Gastrocnemius medialis (tissue), 4 donors: ENCODE results near the gene CDH3. TPM values are rescaled to one million over a fixed set of nuclear protein-coding genes. Genes with fewer than 3 reads are reported as not detected.

Source experiments
- ATAC-seq, 2 donors: fragments of 150-250 bp; one replicate each; pipeline ENCODE4 v1.9.1; 2016
- DNase-seq, 2 donors: peaks; one replicate each; pipeline ENCODE4 v3.0.0-alpha.2; 2019
- H3K27ac ChIP-seq, 4 donors: fragments of 200-600 bp; sonication (generic); 1 replicate in 1 of 4; 2 replicates in 3 of 4; pipeline ENCODE4 v1.5.1; 2016 to 2018; ENCODE audit warnings: mild to moderate bottlenecking in 2 of 4, moderate library complexity in 1 of 4
- H3K27me3 ChIP-seq, 3 donors: fragments of 200-600 bp; sonication (generic) in 2 of 3; 1 replicate in 1 of 3; 2 replicates in 2 of 3; pipeline versions ENCODE4 v1.5.1 to v1.6.0; 2016 to 2019; ENCODE audit warnings: mild to moderate bottlenecking in 1 of 3, moderate library complexity in 1 of 3
- H3K36me3 ChIP-seq, 2 donors: fragments of 200-600 bp; sonication (generic) in 1 of 2; one replicate each; pipeline ENCODE4 v1.5.1; 2017 to 2018
- H3K4me1 ChIP-seq, 2 donors: fragments of 200-600 bp; sonication (generic) in 1 of 2; one replicate each; pipeline ENCODE4 v1.5.1; 2016 to 2017; ENCODE audit warnings: mild to moderate bottlenecking in 2 of 2
- H3K4me3 ChIP-seq, 4 donors: fragments of 200-600 bp; sonication (generic) in 3 of 4; 1 replicate in 1 of 4; 2 replicates in 3 of 4; pipeline ENCODE4 v1.5.1; 2016 to 2019; ENCODE audit warnings: mild to moderate bottlenecking in 2 of 4
- H3K9me3 ChIP-seq, 3 donors: fragments of 200-600 bp; sonication (generic) in 2 of 3; 1 replicate in 1 of 3; 2 replicates in 2 of 3; pipeline ENCODE4 v1.5.1; 2016 to 2019
- CTCF ChIP-seq, 5 experiments: fragments of 450-650 bp in 3 of 5; fragments of 200-600 bp in 2 of 5; sonication (generic) in 2 of 5; IDR thresholded peaks in 4 of 5; conservative IDR thresholded peaks in 1 of 5; 1 replicate in 4 of 5; 2 replicates in 1 of 5; pipeline ENCODE4 v1.5.1; 2016 to 2019; ENCODE audit warnings: antibody characterized with exemption in 5 of 5, mild to moderate bottlenecking in 3 of 5, moderate library complexity in 3 of 5
- POLR2A ChIP-seq, 2 donors: fragments of 450-650 bp; IDR thresholded peaks; one replicate each; pipeline ENCODE4 v1.6.1; 2017; ENCODE audit warnings: antibody characterized with exemption in 2 of 2, mild to moderate bottlenecking in 2 of 2, moderate library complexity in 2 of 2
- in situ Hi-C, 4 donors: fragments of 200-750 bp; cut with MboI; loops; one replicate each; pipeline versions ENCODE4 v1.15.0 to v1.8.0; 2017; ENCODE audit warnings: low sequenced_read_pairs in 4 of 4
- intact Hi-C: fragments of 100-400 bp; cut with DNase I; formaldehyde crosslinking; loops from one replicate; pipeline ENCODE4 v1.15.1; 2023; ENCODE audit warnings: low total_unique reads
- total RNA-seq, 4 donors: library from RNA; depleted of rRNA; stranded (reverse); fragments of >200 nt; gene quantifications; one replicate each; pipeline versions ENCODE4 v1.1.0 to v1.2.3, GENCODE V29; 2016

The CDH3 gene
- total RNA-seq, 4 donors from 2014 or later: not detected

DNA sequence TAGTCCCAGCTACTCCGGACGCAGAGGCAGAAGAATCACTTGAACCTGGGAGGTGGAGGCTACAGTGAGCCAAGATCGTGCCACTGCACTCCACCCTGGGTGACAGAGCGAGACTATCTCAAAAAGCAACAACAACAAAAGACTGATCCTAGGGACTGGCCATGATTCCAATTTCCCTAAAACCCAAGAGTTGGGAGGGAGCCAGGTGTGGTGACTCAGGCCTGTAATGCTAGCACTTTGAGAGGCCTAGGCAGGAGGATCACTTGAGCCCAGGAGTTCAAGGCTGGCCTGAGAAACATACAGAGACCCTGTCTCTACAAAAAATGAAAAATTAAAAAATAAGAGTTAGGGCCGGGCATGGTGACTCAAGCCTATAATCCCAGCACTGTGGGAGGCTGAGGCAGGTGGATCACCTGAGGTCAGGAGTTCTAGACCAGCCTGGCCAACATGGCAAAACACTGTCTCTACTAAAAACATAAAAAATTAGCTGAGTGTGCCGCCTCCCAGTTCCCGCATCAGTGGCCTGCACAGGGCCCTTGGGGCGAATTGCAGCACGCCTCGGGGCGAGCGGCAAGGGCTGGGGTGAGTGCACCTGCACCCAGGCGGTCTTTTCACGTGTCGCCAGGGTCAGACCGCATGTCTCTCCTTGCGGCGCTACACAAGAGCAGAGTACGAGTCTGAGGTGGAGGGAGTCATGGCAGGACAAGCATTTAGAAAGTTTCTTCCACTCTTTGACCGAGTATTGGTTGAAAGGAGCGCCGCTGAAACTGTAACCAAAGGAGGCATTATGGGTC lies 40.8 kb downstream of the CDH3 start:
- ATAC-seq (no peak), DNase-seq (no peak)
- Histone ChIP-seq H3K4me3 (no peak overlapping the region), H3K9me3 (no peaks in the 10 kb centered on the region), H3K27ac (no peak overlapping the region), H3K36me3 (no peaks in the 10 kb centered on the region), H3K4me1 (no peaks in the 10 kb centered on the region), H3K27me3 (no peaks in the 10 kb centered on the region)
- intact Hi-C loops: no loop called here
- in situ Hi-C loops: no loop called here
- TF ChIP-seq POLR2A (IDR thresholded peaks at IDR 0.05): no peak

GRCh38 chr16:68686905-68687304 lies 41.8 kb downstream of the CDH3 start:
- in situ Hi-C loops (no loop called here), intact Hi-C loops (no loop called here)
- TF ChIP-seq CTCF (IDR thresholded peaks at IDR 0.05 in 4 of 5, conservative IDR thresholded peaks at IDR 0.05 in 1 of 5) (no peak), POLR2A (IDR thresholded peaks at IDR 0.05) (no peak)
- no peak for DNase-seq
- no peaks in the 10 kb centered on the region for H3K9me3 ChIP-seq
- no peak overlapping the region for H3K4me3 ChIP-seq
- no peaks in the 10 kb centered on the region for H3K4me1 ChIP-seq
- H3K27me3 ChIP-seq: no peaks in the 10 kb centered on the region
- ATAC-seq: no peak
- no peak overlapping the region for H3K27ac ChIP-seq
- no peaks in the 10 kb centered on the region for H3K36me3 ChIP-seq

GRCh38 chr16:68689921-68690320 lies 44.8 kb downstream of the CDH3 start:
- Histone ChIP-seq H3K27ac (no peak overlapping the region), H3K9me3 (no peaks in the 10 kb centered on the region), H3K4me3 (no peak overlapping the region), H3K27me3 (no peaks in the 10 kb centered on the region), H3K36me3 (no peaks in the 10 kb centered on the region), H3K4me1 (no peaks in the 10 kb centered on the region)
- intact Hi-C loops: no loop called here
- TF ChIP-seq POLR2A (IDR thresholded peaks at IDR 0.05): no peak
- TF ChIP-seq CTCF (IDR thresholded peaks at IDR 0.05 in 4 of 5, conservative IDR thresholded peaks at IDR 0.05 in 1 of 5): no peak
- ATAC-seq: no peak
- no peak for DNase-seq
- in situ Hi-C loops: no loop called here

DNA sequence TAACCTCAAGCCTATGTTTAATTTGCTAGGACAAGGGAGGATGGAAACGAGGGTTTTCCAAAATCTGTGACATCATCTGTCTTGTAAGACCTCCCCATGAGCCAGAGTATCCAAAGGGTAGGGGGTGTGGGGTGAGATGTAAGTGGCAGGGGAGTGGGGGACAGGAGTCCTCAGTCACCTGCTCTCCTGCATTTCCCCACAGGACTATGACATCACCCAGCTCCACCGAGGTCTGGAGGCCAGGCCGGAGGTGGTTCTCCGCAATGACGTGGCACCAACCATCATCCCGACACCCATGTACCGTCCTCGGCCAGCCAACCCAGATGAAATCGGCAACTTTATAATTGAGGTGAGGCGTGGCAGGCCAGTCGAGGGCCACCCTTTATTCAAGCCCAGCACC lies 50.5 kb downstream of the CDH3 start:
- in situ Hi-C loops (no loop called here), intact Hi-C loops (no loop called here)
- Histone ChIP-seq H3K27me3 (no peaks in the 10 kb centered on the region), H3K4me1 (no peaks in the 10 kb centered on the region), H3K9me3 (no peaks in the 10 kb centered on the region), H3K4me3 (no peak overlapping the region), H3K36me3 (no peaks in the 10 kb centered on the region), H3K27ac (no peak overlapping the region)
- ATAC-seq: no peak
- TF ChIP-seq POLR2A (IDR thresholded peaks at IDR 0.05) (no peak), CTCF (IDR thresholded peaks at IDR 0.05 in 4 of 5, conservative IDR thresholded peaks at IDR 0.05 in 1 of 5) (no peak)
- DNase-seq: no peak

GRCh38 chr16:68696514-68696913 lies 51.4 kb downstream of the CDH3 start:
- Histone ChIP-seq H3K4me1 (no peaks in the 10 kb centered on the region), H3K4me3 (no peak overlapping the region), H3K36me3 (no peaks in the 10 kb centered on the region), H3K27ac (no peak overlapping the region), H3K9me3 (no peaks in the 10 kb centered on the region), H3K27me3 (no peaks in the 10 kb centered on the region)
- ATAC-seq (no peak), DNase-seq (no peak)
- intact Hi-C loops: no loop called here
- TF ChIP-seq CTCF (IDR thresholded peaks at IDR 0.05 in 4 of 5, conservative IDR thresholded peaks at IDR 0.05 in 1 of 5): no peak
- TF ChIP-seq POLR2A (IDR thresholded peaks at IDR 0.05): no peak
- in situ Hi-C loops: no loop called here
